ENCODE measurements around the gene RAD51B.

The RAD51B gene

DNA sequence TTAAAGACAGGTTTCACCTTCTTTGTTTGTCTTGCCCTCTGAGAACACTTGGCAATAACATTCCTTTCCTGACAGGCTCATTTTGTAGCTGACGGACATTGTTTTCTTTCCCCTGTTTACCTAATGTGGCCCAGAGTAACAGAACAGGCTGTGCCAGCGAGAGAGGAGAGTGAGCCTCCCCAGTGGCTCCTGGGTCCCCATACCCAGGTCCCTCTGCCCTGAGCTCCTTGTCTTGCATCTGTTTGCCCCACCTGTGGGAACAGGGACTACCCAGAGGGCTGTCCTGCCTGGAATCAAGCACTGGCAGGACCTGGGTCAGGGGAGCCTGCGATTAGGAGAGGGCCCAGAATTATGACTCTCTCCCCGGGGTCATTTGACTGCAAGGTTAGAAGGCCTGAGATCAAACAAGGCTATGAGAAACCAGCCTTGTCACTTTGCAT lies 750.4 kb downstream of the RAD51B start:
- no peak for DNase-seq

DNA sequence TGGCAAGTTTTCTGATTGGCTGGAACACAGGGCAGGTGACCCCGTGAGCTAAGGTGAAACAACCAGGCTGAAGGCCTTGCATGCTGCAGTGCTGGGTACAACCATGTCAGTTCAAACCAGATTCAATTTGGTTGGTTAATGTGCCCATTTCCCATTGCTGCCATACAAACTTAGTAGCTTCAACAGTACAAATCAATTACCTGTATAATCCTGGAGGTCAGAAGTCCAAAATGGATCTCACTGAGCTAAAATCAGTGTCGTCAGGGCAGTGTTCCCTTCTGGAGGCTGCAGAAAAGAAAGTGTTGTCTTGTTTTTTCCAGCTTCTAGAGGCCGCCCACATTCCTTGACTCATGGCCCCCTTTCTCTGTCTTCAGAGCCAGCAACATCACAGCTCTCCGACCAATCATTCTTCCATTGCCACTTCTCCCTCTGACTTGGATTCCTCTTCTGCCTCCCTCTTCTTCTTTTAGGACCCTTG lies 751.6 kb downstream of the RAD51B start:
- no peak for DNase-seq

DNA sequence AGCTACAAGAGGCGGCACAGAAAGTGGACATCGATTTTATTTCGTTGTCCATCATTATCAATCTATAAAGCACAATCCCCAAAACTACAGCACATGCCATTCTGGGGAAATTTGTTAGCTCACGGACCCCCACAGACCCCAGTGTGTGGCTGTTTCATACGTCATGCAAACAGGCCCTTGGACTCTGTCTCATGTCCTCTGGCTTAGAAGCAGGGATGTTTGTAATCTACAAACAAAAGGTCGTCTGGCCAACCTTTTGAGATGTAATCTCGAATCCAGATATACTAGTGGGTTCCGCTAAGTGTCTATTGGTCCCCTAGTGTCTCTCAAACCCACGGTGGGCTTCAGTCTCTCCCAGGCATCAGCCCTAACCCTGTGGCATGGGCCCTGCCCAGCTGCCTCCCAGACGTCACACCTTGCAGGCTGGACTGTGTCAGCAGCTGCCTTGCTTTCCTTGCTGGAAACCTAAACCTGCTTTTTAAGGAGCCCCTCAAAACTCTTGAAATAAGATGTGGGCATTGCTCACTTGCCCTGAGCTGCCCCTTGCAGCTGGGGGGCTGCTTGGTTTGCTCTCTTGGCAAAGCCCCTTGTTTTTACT lies 752.4 kb downstream of the RAD51B start:
- DNase-seq, result no peak

DNA sequence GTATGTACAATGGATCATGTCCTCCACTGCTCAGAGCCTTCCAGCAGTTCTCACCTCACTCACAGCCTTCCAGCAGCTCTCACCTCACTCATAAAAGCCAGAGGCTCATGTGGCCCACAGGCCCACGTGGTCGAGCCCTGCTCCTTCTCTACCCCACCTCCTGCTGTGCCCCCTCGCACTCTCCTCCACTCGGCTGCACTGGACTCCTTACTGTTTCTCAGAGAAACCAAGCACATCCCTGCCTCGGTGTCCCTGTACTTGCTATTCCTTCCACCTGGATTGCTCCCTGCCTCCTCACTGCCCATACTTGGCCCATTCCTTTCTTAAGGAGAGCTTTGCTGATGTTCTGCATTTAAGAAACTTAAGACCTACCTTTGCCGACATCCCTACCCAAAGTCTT lies 753.5 kb downstream of the RAD51B start:
- no peak for DNase-seq

DNA sequence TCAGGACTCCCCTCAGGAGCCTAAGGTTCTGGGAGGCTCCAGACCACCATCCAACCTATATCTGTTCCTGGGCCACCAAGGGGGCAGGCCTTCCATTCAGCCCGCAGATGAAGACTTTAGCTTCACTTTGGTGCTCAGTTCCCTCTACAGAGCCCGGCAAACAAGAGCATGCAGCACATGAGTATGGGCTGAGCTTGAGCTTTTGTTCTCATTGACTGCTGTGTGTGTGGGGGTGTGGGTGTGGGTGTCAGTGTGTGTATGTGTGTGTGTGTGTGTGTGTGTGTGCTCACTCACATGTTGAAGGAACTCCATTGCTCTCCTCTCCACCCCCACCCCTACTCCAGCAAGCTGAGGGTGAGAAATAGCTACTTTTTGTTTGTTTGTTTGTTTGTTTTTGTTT lies 754.1 kb downstream of the RAD51B start:
- no peak for DNase-seq

DNA sequence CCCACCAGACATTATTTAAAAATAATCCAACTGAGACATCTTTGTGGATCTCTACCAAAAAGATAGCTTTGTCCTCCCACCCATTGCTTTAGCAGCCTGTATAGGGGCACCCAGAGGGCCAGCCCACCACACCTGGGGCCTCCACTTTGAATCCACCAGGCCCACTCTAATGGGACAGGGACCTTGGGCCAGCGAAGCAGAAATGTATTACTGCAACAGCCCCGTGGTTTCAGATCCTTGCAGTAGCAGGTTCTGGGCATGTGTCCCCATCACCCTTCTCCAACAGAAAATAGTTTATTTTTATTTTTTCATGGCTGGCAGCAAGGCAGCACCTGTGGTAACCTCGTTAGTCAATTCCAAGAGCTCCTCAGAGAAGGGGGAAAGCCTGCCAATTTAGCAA lies 754.9 kb downstream of the RAD51B start:
- no peak for DNase-seq

DNA sequence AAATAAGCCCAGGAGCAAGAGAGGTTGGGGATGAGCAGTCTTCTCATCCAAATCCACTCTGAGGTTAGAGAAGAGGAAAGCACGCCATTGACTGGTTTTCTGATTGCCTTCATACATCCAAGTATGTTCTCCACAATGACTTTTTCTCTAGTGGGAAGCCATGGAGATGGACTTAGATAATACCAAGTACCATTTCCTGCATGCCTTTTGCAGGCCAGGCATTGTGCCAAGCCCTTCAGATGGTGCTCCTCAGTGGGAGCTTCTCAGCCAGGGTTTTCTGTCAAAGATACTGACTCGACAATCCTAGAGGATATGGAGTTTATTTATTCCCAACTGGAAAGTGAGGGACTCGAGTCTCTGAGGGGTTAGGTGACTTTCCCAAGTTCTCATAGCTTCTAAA lies 755.3 kb downstream of the RAD51B start:
- DNase-seq, result no peak

DNA sequence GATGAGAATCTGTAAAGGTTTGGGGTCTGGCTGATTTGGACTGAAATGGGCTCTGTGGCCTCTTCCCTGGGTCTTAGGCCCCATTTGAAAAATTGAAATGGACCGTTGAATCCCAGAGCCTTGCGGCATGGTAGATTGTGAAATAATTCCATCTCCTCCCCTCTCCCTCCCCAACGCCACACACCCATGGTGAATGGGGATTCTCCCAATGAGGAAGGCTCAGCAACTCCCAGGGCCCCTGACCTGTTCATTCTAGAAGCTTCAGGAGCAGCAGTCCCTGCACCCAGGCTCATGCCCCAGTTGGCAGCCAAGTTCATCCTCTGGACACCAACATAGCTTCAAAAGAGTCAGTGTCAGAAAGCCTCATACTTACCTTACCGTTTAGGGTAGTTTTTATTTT lies 755.8 kb downstream of the RAD51B start:
- DNase-seq, result no peak

DNA sequence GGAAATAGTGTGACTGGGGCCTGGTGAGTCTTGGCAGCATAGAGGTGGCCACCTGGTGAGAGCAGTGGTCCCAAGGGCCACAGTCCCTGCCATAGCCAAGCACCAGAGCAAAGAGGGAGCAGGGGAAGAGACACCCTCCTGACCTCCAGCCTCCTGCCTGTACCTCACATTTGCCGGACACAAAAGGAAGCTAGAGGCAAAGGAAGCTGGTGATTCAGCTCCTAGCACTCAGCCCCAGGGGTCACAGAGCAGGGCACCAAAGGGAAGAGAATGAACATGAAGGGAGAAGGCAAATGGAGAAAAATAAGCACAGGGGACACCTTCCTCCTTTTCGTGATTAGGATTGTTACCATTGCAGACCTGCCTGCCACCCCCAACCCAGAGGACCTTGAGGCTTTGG lies 756.5 kb downstream of the RAD51B start:
- no peak for DNase-seq

DNA sequence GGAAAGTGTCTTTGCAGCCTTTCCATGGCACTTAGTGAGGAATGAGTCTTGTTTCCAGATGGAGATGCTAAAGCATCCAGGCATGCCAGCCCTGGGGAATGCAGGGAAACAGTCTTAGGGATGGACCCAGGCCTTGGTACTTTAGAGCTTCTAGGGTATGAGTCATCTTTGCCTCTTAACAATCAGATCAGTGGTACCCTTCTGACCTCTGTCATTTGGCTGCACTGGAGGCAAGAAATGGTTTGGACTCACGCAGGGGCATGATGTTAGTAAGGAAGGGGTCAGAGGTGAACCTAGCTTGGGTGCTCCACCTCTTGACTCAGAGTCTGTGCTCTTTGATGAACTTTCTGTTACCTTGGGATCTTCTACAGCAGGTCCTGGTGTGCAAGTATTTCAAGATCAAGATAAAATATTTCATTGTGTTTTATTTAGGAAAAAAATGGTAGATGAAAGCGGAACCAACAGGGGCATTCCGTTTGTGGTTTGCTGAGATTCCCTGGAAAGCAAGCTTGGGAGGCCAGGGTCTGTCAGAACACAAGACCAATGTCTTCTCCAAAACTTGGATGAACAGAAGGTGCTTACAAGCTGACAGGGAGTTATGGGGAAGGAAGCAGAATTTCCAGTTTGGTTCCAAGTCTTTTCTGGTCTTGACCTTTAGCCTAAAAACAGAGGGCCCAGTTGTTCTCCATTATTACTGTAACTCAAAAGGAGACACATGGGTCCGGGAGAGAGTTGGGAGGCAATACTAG lies 757.1 kb downstream of the RAD51B start:
- no peak for DNase-seq

DNA sequence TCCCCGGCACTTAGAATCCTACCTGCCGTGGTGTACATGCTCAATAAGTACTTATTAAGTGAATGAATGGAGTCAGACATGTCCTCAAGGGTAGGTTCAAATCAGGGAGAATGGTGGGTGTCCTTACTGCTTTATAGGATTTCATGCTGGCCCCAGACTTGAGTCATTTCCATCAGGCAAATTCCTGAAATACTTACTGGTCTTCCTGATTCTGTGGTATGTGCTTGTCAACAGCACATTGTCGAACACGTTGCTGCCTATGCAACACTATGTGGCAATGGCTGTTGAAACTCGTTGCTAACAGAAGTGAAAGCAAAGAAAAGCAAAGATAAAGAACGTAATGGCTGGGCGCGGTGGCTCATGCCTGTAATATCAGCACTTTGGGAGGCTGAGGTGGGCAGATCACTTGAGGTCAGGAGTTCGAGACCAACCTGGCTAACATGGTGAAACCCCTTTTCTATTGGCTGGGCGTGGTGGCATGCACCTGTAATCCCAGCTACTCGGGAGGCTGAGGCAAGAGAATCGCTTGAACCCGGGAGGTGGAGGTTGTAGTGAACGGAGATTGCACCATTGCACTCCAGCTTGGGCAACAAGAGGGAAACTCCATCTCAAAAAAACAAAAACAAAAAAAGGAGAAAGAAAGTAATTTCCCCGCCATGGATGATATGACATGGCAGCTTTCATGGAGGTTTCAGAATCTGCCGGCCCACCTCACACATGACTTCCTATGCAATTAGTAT lies 758.4 kb downstream of the RAD51B start:
- no peak for DNase-seq

DNA sequence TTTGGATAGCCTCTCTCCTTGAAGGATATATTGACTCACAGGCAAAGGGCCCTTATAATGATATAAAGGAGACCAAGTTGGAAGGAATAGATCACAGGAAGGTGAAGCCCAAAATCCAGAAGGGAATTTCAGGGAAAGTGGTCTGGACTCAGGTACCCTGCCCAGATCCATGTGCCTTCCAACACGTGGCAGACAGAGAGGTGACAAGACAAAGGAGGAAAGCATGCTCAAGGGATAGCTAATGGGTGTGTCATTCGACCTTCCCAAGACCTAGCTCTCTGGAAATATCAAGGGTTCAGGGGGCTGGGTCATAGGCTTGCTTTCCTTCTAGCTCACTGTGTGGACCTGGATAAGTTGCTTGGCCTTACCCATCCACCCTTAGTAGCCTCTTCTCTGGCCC lies 759.0 kb downstream of the RAD51B start:
- no peak for DNase-seq

DNA sequence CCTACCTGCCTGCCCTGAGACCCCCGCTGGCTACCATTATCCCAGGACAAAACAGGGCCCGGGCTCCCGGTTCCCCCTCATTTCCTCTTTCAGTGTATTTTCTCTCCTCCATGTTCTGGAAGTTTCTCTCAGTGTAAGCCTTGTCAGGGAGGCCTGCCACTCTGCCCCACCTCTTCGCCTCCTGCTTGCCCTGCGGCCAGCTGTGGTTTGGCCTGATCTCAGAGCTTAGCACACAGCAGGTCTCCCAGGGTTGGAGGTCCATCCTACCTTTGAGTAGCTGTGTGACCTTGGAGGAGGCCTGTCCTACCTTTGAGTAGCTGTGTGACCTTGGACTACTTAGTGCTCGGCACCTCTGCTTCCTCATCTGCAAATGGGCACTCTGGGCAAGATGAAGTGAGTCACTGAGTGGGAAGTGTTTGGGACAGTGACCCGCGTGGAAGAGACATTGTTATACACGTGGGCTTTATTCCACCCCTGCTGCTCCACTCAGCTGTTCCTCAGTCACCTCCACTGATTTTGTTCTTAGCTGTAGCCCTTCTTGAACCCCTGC lies 760.6 kb downstream of the RAD51B start:
- no peak for DNase-seq

DNA sequence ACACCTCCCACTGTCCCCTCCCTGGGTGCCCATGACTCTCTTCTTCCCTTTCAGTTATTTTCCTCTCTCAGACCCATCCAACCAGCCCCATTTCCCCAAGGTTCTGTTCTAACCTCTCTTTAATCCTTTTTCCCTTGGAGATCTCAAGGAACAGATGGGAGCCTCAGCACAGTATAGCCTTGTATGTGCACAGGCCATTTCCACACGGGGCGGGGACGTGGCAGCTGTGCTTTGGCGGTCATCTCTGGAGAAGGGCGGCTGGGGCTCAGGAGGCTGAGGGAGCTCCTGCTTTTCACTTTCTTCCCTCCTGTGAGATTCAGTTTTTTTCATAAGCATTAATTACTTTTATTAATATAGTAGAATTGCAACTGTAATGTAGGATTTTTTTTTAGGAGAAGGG lies 761.1 kb downstream of the RAD51B start:
- no peak for DNase-seq

DNA sequence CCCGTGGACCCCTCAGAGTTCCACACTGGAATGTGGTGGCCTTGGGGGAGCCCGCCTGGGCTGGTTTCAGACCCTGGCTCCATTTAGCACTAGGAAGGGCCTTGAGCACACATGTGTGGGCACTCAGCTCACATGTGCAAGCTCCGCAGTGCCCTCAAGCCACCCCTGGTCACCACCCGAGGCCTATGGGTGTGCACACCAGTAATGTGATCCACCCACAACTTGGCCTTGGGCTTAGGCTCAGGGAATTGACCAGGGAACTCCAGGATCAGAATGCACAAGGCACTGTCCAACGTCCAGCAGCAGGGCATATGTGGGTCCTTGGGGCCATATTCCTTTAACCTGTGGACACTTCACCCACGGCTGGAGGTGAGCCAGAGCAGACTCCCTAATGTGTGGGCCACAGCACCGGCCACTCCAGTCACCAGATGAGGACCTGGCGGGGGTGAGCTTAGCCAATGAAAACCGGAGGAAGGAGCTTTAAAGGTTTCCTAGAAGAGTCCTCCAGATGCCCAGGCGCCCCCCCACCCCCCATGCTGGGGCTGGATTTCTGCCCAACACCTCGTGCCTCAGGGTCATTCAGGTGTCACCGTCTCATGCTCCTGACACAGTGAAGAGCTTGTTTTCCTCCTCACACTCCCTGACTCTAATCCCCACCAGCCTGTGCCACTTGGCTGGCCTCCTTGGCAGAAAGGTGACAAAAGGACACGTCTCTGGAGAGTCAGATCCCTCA lies 764.1 kb downstream of the RAD51B start:
- DNase-seq, result no peak

DNA sequence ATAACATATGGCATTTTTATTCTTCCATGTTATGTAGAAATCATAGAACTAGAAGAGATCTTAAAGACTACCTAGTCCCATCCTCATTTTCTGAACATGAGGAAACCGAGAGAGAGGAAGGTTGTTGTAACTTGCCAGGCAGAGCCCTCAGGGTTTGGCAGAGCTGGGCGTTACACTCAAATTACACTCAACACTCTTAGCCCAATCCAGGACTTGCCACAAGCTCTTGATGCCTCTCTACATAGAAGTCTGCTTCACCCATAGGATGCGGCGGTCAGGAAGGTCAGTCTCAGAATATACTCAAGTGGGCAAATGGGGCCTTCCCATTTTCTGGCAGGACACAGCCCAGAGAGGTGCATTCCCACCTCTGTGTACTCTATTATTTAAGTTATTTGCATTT lies 765.2 kb downstream of the RAD51B start:
- no peak for DNase-seq

DNA sequence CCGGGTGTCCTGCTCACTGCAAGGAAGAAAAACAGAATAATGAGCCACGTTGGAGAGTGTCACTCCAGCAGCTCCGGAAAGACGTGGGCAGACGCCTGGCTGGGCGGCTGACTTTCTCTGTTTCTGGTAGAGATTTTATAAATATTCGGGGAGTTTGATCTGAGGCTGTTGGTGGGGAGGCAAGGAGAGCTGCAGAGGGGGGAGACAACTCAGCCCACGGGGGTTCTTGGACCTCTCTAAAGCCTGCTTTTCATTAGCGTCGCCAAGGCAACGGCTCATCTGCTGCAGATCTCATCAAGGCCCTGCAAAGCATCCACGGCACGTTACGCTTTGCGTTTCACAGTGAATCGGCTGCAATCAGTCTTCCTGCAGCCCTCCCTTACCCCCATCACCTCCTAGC lies 766.1 kb downstream of the RAD51B start:
- DNase-seq, result no peak

DNA sequence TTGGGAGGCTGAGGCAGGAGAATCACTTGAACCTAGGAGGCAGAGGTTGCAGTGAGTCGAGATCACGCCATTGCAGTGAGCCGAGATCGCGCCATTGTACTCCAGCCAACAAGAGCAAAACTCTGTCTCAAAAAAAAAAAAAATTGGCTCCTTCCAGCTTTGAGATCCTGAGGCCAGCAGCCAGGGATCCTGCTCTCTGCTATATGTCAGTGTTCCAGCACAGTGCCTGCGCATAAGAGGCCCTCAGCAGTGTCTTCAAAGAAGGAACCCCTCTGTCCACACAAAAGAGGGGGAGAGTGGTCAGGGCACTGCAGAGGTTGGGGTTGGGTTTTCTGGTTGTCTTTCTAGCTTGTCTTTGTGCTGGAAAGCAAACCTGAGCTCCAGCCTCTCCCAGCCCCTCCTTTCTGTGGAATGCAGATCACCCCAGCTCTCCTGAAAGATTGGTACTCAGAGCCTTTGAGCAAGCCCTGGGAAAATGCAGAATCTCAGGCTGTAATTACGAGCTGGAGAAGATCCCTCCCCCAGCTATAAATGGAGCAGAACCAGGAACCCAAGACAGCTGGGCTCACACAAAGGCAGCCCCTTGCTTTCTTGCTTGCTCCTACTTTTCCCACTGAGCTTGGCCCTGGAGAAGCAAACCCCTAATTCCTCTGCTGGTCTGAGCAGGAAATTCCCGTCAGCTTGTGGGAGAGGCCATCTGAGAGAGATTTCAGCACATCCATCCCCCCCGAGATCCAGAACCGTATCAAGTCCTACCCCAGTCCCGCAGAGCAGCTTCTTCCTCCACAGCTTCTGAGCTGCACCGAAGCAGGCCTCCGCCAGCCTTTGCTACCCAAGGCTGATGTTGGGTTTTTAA lies 767.5 kb downstream of the RAD51B start:
- DNase-seq, result no peak

DNA sequence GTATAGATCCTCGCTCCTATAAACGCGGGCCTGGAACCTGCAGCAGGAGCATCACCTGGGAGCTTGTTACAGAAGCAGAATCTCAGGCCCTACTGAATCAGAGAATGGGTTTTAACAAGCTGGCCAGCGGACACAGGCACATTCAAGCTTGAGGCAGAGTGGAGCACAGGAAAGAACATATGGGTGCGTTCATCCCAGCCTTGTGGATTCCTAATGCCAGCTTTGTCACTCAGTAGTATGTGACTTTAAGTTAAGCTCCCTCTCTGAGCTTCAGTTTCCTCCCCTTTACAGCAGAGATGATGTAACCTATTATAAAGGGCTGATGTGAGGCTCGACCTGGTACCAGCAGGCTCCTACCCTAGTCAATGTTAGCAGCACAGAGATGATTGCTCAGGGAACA lies 768.4 kb downstream of the RAD51B start:
- DNase-seq, result no peak

DNA sequence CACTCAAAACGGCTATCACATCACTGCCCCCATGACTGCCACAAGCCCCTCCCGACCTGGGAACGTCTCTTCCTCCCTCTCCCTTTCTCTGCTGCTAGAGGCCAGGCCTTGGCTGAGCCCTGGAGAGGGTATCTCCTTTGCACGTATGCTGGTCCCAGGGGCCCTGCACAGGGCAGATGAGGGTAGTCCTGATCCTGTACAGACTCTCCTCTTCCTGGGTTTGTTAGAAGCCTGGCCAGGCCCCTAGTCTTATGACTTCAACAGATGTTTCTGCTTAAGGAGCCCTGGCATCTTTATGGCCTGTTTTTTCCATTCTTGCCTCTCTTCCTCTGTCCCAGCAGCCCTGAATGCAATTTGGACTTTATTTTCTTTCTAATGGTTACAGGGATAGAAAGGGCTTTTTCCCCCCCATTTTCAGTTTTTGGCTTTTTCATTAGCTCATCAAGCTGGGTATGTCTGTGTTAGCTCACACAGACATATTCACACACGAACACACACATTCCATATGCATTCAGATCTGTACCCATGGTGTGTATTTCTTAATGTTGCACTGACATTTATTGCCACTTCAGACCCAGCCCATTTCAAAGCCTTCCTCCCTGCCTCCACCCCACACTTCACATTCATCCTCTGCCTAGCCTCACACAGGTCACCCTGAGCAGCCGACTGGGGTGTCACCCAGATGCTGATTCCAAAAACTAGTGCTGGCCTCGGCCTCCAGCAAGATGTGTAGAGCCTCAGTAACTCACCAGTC lies 770.0 kb downstream of the RAD51B start:
- DNase-seq, result no peak

DNA sequence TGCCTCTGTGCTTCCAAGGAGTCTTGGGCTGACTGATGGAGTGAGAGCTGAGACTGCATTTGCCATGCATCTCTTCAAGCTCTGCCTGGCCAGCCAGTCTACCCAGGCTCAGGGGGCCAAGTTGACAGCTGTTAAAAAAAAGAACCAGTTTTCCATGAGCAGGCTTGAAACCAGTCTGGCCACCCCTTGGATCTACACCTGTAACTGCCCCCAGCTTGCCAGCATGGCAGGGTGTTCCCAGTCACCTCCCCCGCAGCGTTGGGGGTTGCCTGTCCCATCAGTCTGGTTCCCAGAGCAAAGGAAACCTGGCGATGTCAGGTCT lies 770.6 kb downstream of the RAD51B start:
- DNase-seq, result no peak

DNA sequence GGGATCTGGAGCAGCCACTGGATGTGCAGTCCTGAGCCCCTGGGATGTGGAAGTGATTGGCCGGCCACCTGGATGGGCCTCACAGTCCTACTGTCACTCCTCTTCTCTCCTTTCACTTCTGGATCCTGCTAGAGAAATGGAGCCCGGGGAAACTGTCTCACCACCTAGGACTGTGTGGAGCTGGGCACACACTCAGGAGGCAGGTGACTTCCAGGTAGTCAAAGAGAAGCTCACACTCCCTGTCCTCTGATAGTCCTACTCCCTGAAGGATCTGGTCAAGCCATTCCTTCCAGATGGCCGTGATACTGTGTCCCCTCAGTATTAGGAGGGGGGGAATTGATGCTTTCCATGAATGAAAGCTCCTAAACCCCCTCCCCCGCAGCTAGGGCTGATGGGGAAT lies 772.2 kb downstream of the RAD51B start:
- no peak for DNase-seq
